CD4-positive, alpha-beta T cell treated with Interleukin-15 for 4 hours (primary cell): Measurements from ENCODE around the gene SCN1A.

ENCODE experiments used
- DNase-seq: peaks from one replicate; pipeline ENCODE4 v3.0.0-alpha.2; 2020; ENCODE audit warnings: low spot score

Gene SCN1A

GRCh38 chr2:165970663-165971062 is 157.2 kb downstream of the SCN1A start:
- no peak for DNase-seq

GRCh38 chr2:165969227-165969626 is 158.6 kb downstream of the SCN1A start:
- no peak for DNase-seq

GRCh38 chr2:165967746-165968145 is 160.1 kb downstream of the SCN1A start:
- DNase-seq, result no peak

- DNase-seq, result no peak
Measured at GRCh38 chr2:165961818-165962217, 166.0 kb downstream of the SCN1A start.

- no peak for DNase-seq
Measured at GRCh38 chr2:165959371-165959770, 168.4 kb downstream of the SCN1A start.

GRCh38 chr2:165958313-165958960 is 169.4 kb downstream of the SCN1A start:
- no peak for DNase-seq

- DNase-seq, result no peak
Measured at GRCh38 chr2:165957030-165957675, 170.7 kb downstream of the SCN1A start.

- peak; percentile 91 for DNase-seq
Measured at GRCh38 chr2:165953655-165954606, 173.9 kb downstream of the SCN1A start, which contains the start of gene TTC21B. Gene TTC21B, minus strand, starts transcription at chr2:165953776. Its CDS starts 71 bp downstream, at chr2:165953705.

- DNase-seq, result no peak
Measured at GRCh38 chr2:165953306-165953654, 174.5 kb downstream of the SCN1A start.

- DNase-seq, result peak; percentile 23
Measured at GRCh38 chr2:165952741-165953211, 175.0 kb downstream of the SCN1A start.

- DNase-seq, result no peak
Measured at GRCh38 chr2:165952085-165952484, 175.7 kb downstream of the SCN1A start.

- DNase-seq, result no peak
Measured at GRCh38 chr2:165950438-165950837, 177.4 kb downstream of the SCN1A start.

- DNase-seq, result no peak
Measured at GRCh38 chr2:165941827-165942226, 186.0 kb downstream of the SCN1A start.

GRCh38 chr2:165938237-165938636 is 189.6 kb downstream of the SCN1A start:
- DNase-seq, result no peak
